DOHH2 (cell line): Measurements from ENCODE around the gene ZNF683.
A peak's percentile ranks its signal among the peaks of the same experiment; 100 is the strongest.

Experiments used
- H3F3A ChIP-seq: fragments of 200-600 bp; sonication (generic), shearing (Covaris generic); 2 replicates; pipeline ENCODE4 v1.6.0; 2016; ENCODE audit warnings: antibody characterized with exemption, mild to moderate bottlenecking; ENCODE audit not compliant: control insufficient read depth, insufficient read depth
- H3K27ac ChIP-seq: fragments of 200-600 bp; sonication (generic); 2 replicates; pipeline ENCODE4 v1.5.1; 2014; ENCODE audit warnings: low read depth, mild to moderate bottlenecking, low read length, moderate library complexity
- H3K27me3 ChIP-seq: fragments of 200-600 bp; sonication (generic); 2 replicates; pipeline ENCODE4 v1.6.1; 2014; ENCODE audit warnings: mild to moderate bottlenecking, low read length, mixed read lengths; ENCODE audit not compliant: control insufficient read depth
- H3K36me3 ChIP-seq: fragments of 200-600 bp; sonication (generic); 2 replicates; pipeline ENCODE4 v1.6.1; 2014; ENCODE audit warnings: mild to moderate bottlenecking, low read length, moderate library complexity, mixed read lengths; ENCODE audit not compliant: control insufficient read depth
- H3K4me1 ChIP-seq: fragments of 200-600 bp; sonication (generic); 2 replicates; pipeline ENCODE4 v1.6.1; 2014; ENCODE audit warnings: mild to moderate bottlenecking, low read length, mixed read lengths; ENCODE audit not compliant: control insufficient read depth
- H3K4me2 ChIP-seq: fragments of 200-600 bp; sonication (generic); 2 replicates; pipeline ENCODE4 v1.6.0; 2014; ENCODE audit warnings: mild to moderate bottlenecking, low read length, moderate library complexity
- H3K4me3 ChIP-seq: fragments of 200-600 bp; sonication (generic); 2 replicates; pipeline ENCODE4 v1.5.1; 2014; ENCODE audit warnings: mild to moderate bottlenecking, low read length, mixed read lengths
- H3K79me2 ChIP-seq: fragments of 200-600 bp; sonication (generic); 2 replicates; pipeline ENCODE4 v1.6.1; 2014; ENCODE audit warnings: mild to moderate bottlenecking, low read length, mixed read lengths; ENCODE audit not compliant: control insufficient read depth
- H3K9me2 ChIP-seq: fragments of 200-600 bp; sonication (generic); replicated peaks from 2 replicates; pipeline ENCODE4 v1.6.1; 2014; ENCODE audit warnings: mild to moderate bottlenecking, low read length, mixed read lengths; ENCODE audit not compliant: control insufficient read depth
- H3K9me3 ChIP-seq: fragments of 200-600 bp; sonication (generic); 2 replicates; pipeline ENCODE4 v1.6.1; 2014; ENCODE audit warnings: antibody characterized with exemption, low read length, mixed read lengths; ENCODE audit not compliant: control insufficient read depth, insufficient read depth
- H4K20me1 ChIP-seq: fragments of 200-600 bp; sonication (generic); 2 replicates; pipeline ENCODE4 v1.6.0; 2014; ENCODE audit warnings: low read depth, mild to moderate bottlenecking, antibody characterized with exemption, low read length, moderate library complexity; ENCODE audit not compliant: control insufficient read depth, insufficient read depth
- CTCF ChIP-seq: fragments of 200-600 bp; sonication (generic); IDR thresholded peaks from one replicate; pipeline ENCODE4 v1.5.1; 2014; ENCODE audit warnings: antibody characterized with exemption, mild to moderate bottlenecking, low read depth, low read length; ENCODE audit not compliant: poor library complexity, severe bottlenecking
- EZH2phosphoT487 ChIP-seq: fragments of 200-600 bp; sonication (generic); IDR thresholded peaks from 2 replicates; pipeline ENCODE4 v1.6.1; 2017; ENCODE audit warnings: borderline replicate concordance, mild to moderate bottlenecking, antibody characterized with exemption, low read length, moderate library complexity, mixed read lengths

Gene ZNF683

GRCh38 chr1:26315874-26316850 is 56.4 kb downstream of the ZNF683 start:
- Histone ChIP-seq H3K27ac (peak overlapping the region; percentile 90), H3F3A (peaks cover 27% of the 10 kb centered on the region), H3K27me3 (no peaks in the 10 kb centered on the region), H3K4me1 (peaks cover 80% of the 10 kb centered on the region), H3K79me2 (peaks cover 31% of the 10 kb centered on the region), H3K9me2 (no peaks in the 10 kb centered on the region), H3K4me3 (peak overlapping the region; percentile 81), H4K20me1 (no peaks in the 10 kb centered on the region), H3K36me3 (peaks cover 18% of the 10 kb centered on the region), H3K9me3 (no peaks in the 10 kb centered on the region), H3K4me2 (peak overlapping the region; percentile 80)
- TF ChIP-seq EZH2phosphoT487 (no peak), CTCF (no peak)

- Histone ChIP-seq H3K79me2 (peaks cover 30% of the 10 kb centered on the region), H3K27me3 (no peaks in the 10 kb centered on the region), H3K36me3 (peaks cover 5% of the 10 kb centered on the region; the same call in 1 of the 2 replicates), H3K9me2 (no peaks in the 10 kb centered on the region), H3K4me2 (peak overlapping the region; percentile 80), H3K4me3 (no peak overlapping the region), H4K20me1 (no peaks in the 10 kb centered on the region), H3F3A (peaks cover 15% of the 10 kb centered on the region), H3K27ac (0 out of 2 replicates have a peak overlapping the region, but pooled peaks have one; percentile 1), H3K9me3 (no peaks in the 10 kb centered on the region), H3K4me1 (peaks cover 63% of the 10 kb centered on the region)
- TF ChIP-seq EZH2phosphoT487 (no peak), CTCF (no peak)
These were observed 58.0 kb downstream of the ZNF683 start for GRCh38 chr1:26314501-26314900.
